Gastroesophageal sphincter (tissue), 4 donors: ENCODE measurements around the gene C1orf21. TPM values are rescaled to one million over a fixed set of nuclear protein-coding genes. Genes with fewer than 3 reads are reported as not detected.
A peak's percentile ranks its signal among the peaks of the same experiment; 100 is the strongest.

Source experiments
- ATAC-seq: fragments of 150-250 bp; one replicate; pipeline ENCODE4 v1.9.1; 2016; ENCODE audit warnings: mild to moderate bottlenecking, moderate library complexity
- H3K27ac ChIP-seq, 4 donors: fragments of 200-600 bp; sonication (generic) in 3 of 4; 1 replicate in 3 of 4; 2 replicates in 1 of 4; pipeline ENCODE4 v1.5.1; 2016 to 2019
- H3K27me3 ChIP-seq: fragments of 200-600 bp; sonication (generic); one replicate; pipeline ENCODE4 v1.5.1; 2019
- H3K36me3 ChIP-seq, 2 donors: fragments of 200-600 bp; sonication (generic); one replicate each; pipeline ENCODE4 v1.5.1; 2019; ENCODE audit warnings: control low read depth in 1 of 2
- H3K4me1 ChIP-seq, 3 donors: fragments of 200-600 bp; sonication (generic); 1 replicate in 2 of 3; 2 replicates in 1 of 3; pipeline ENCODE4 v1.5.1; 2016 to 2019; ENCODE audit warnings: control low read depth in 2 of 3
- H3K4me3 ChIP-seq, 2 donors: fragments of 200-600 bp; sonication (generic); one replicate each; pipeline ENCODE4 v1.5.1; 2019; ENCODE audit warnings: mild to moderate bottlenecking in 1 of 2, moderate library complexity in 1 of 2
- H3K9me3 ChIP-seq, 3 donors: fragments of 200-600 bp; sonication (generic); one replicate each; pipeline ENCODE4 v1.5.1; 2017 to 2019; ENCODE audit warnings: control low read depth in 2 of 3
- EP300 ChIP-seq: sonication (generic); formaldehyde crosslinking; IDR thresholded peaks from one replicate; pipeline ENCODE4 v1.6.1; 2017; ENCODE audit warnings: antibody characterized with exemption, mild to moderate bottlenecking
- POLR2A ChIP-seq, 2 donors: fragments of 450-650 bp; IDR thresholded peaks; one replicate each; pipeline ENCODE4 v1.6.1; 2017; ENCODE audit warnings: antibody characterized with exemption in 2 of 2, mild to moderate bottlenecking in 2 of 2, moderate library complexity in 1 of 2
- POLR2AphosphoS5 ChIP-seq: sonication (generic); formaldehyde crosslinking; IDR thresholded peaks from one replicate; pipeline ENCODE4 v1.6.1; 2017; ENCODE audit warnings: antibody characterized with exemption
- WGBS, 2 donors: methylation state at CpG; one replicate each; pipeline ENCODE4 v1.1.5; 2018; ENCODE audit warnings: low coverage in 1 of 2; 5-methylcytosine and 5-hydroxymethylcytosine counted together
- total RNA-seq, 4 donors: library from RNA; depleted of rRNA; stranded (reverse); fragments of >200 nt; gene quantifications; one replicate each; pipeline ENCODE4 v1.1.0, GENCODE V29; 2016
- TF ChIP-seq, protein P1 (sequence below), 4 experiments: fragments of 200-600 bp in 2 of 4; fragments of 450-650 bp in 2 of 4; sonication (generic) in 1 of 4; IDR thresholded peaks; one replicate each; pipeline ENCODE4 v1.5.1; 2017 to 2019; ENCODE audit warnings: antibody characterized with exemption in 4 of 4, mild to moderate bottlenecking in 2 of 4, moderate library complexity in 2 of 4

C1orf21 gene
- total RNA-seq, 4 donors from 2014 or later = 81.4 to 167 (median 121) TPM

- H3K4me1 ChIP-seq = peaks cover 0 to 18% (median 0%) of the 10 kb centered on the region in 3 donors
- H3K27me3 ChIP-seq = no peaks in the 10 kb centered on the region
- no peak for ATAC-seq
- H3K9me3 ChIP-seq = no peaks in the 10 kb centered on the region
- WGBS, 2 donors = 73 to 92% methylated on average over 2 to 3 of the region's 3 CpGs
- no peaks in the 10 kb centered on the region for H3K36me3 ChIP-seq
- no peak overlapping the region for H3K27ac ChIP-seq
- TF ChIP-seq POLR2AphosphoS5 (no peak), POLR2A (IDR thresholded peaks at IDR 0.05) (no peak), EP300 (no peak)
- TF ChIP-seq, protein P1, sequence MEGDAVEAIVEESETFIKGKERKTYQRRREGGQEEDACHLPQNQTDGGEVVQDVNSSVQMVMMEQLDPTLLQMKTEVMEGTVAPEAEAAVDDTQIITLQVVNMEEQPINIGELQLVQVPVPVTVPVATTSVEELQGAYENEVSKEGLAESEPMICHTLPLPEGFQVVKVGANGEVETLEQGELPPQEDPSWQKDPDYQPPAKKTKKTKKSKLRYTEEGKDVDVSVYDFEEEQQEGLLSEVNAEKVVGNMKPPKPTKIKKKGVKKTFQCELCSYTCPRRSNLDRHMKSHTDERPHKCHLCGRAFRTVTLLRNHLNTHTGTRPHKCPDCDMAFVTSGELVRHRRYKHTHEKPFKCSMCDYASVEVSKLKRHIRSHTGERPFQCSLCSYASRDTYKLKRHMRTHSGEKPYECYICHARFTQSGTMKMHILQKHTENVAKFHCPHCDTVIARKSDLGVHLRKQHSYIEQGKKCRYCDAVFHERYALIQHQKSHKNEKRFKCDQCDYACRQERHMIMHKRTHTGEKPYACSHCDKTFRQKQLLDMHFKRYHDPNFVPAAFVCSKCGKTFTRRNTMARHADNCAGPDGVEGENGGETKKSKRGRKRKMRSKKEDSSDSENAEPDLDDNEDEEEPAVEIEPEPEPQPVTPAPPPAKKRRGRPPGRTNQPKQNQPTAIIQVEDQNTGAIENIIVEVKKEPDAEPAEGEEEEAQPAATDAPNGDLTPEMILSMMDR (IDR thresholded peaks at IDR 0.05) = no peak
- H3K4me3 ChIP-seq = no peak overlapping the region
Observed at GRCh38 chr1:184383772-184384323, 3.0 kb upstream of the C1orf21 start.

GRCh38 chr1:184385865-184386311 is 941 bp upstream of the C1orf21 start:
- no peak for TF ChIP-seq POLR2A (IDR thresholded peaks at IDR 0.05)
- no peak for TF ChIP-seq POLR2AphosphoS5

GRCh38 chr1:184387069-184387475 is 243 bp downstream of the C1orf21 start:
- Histone ChIP-seq H3K27me3 (no peaks in the 10 kb centered on the region), H3K27ac (peak overlapping the region; percentile 81 to 99 (median 96)), H3K4me3 (peak overlapping the region; percentile 83 to 97), H3K36me3 (no peaks in the 10 kb centered on the region), H3K4me1 (peaks cover 4 to 43% (median 16%) of the 10 kb centered on the region in 3 donors), H3K9me3 (no peaks in the 10 kb centered on the region)
- WGBS, 2 donors = 0% methylated on average over 12 of the region's 40 CpGs; no CpG with 5 or more reads in 1 of the 2 donors
- ATAC-seq = peak; percentile 13
- TF ChIP-seq, protein P1 (IDR thresholded peaks at IDR 0.05) = no peak
- TF ChIP-seq POLR2AphosphoS5 (peak; percentile 93), POLR2A (IDR thresholded peaks at IDR 0.05) (peak; percentile 84 to 89), EP300 (no peak)

More at GRCh38 chr1:184385865-184386311, 941 bp upstream of the C1orf21 start:
- H3K27me3 ChIP-seq = no peaks in the 10 kb centered on the region
- peaks cover 0 to 31% (median 9%) of the 10 kb centered on the region in 3 donors for H3K4me1 ChIP-seq
- ATAC-seq = no peak
- H3K4me3 ChIP-seq = peak overlapping the region; percentile 83 to 97
- 62% methylated on average over 13 of the region's 17 CpGs; no CpG with 5 or more reads in 1 of the 2 donors for WGBS, 2 donors
- H3K36me3 ChIP-seq = no peaks in the 10 kb centered on the region
- peak overlapping the region; percentile 81 to 99 (median 96) for H3K27ac ChIP-seq
- no peaks in the 10 kb centered on the region for H3K9me3 ChIP-seq

GRCh38 chr1:184387476-184388318 is 868 bp downstream of the C1orf21 start:
- peaks cover 4 to 49% (median 16%) of the 10 kb centered on the region in 3 donors for H3K4me1 ChIP-seq
- 0% methylated on average over 18 to 21 of the region's 43 CpGs for WGBS, 2 donors
- ATAC-seq = no peak

More at GRCh38 chr1:184387476-184388318, 868 bp downstream of the C1orf21 start:
- Histone ChIP-seq H3K9me3 (no peaks in the 10 kb centered on the region), H3K27ac (peak overlapping the region; percentile 81 to 99 (median 96)), H3K4me3 (peak overlapping the region; percentile 83 to 97), H3K36me3 (no peaks in the 10 kb centered on the region), H3K27me3 (no peaks in the 10 kb centered on the region)
- TF ChIP-seq POLR2A (IDR thresholded peaks at IDR 0.05) (no peak), EP300 (no peak), POLR2AphosphoS5 (peak; percentile 9)
- TF ChIP-seq, protein P1 (IDR thresholded peaks at IDR 0.05) = peak in 2 of 4 experiments; percentile 16 to 54
